DMS79 (cell line): ENCODE results near the gene CBX6.

ENCODE experiments used
- DNase-seq: peaks from one replicate; lab custom pipeline; 2025; lab: John Stamatoyannopoulos, UW

Gene CBX6

DNA sequence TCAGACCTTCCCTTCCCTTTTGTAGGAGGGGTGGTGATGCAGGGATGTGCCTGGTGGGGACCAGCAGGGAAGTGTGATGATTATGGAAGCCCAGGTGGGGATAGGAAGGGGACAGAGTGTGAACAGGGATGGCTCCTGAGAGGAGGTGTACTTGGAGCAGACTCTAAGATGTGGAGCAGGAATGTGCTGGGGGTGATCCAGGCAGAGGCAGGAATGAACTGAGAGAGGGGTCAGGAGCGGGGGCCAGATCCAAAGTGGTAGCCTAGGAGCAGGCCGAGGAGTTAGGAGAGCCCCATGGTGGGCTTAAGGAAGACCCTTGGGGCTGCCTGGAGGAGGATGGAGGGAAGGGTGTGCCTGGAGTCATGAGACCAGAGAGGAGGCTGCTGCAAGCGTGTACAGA lies 31.9 kb downstream of the CBX6 start:
- DNase-seq = no peak

DNA sequence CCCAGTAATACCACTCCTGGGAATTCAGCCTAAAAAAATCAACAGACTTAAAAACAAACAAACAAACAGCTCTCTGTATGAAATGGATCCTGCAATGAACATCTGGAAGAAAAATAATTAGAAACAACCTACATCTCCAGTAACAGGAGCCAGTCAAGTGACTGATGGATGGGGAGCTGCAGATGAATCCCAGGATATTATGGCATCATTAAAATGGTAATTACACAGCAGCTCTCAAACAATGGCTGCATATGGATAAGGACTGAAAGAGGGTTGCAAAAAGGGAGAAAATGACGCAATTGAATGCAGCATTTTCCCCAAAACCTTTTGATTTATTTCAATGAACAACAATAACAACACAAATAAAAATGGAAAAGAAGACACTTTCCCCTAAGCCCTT lies 32.3 kb downstream of the CBX6 start:
- DNase-seq = no peak

DNA sequence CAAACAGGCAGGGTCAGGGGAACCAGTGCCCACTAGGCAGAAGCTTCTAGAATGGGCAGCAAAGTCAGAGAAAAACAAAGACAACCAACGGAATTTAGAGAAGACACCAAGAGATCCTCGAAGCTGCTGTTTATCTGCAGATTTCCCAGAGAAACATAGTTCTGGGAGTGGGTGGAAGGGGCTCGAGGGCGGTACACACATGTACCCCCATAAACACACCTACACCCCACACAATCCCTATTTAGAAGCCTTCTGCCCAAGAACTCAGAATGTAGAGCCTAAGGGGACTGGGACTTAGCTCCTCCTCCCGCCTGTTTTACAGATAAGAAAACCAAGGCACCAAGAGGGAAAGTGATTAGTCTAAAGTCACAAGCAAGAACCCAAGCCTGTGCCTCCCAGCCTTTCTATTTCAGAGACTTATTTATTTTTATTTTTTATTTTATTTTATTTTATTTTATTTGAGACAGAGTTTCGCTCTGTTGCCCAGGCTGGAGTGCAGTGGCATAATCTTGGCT lies 34.5 kb downstream of the CBX6 start:
- DNase-seq = no peak

- no peak for DNase-seq
Observed at GRCh38 chr22:38835888-38836301, 36.1 kb downstream of the CBX6 start.

GRCh38 chr22:38834991-38835390 lies 37.0 kb downstream of the CBX6 start:
- DNase-seq = no peak

GRCh38 chr22:38834215-38834953 lies 37.6 kb downstream of the CBX6 start:
- DNase-seq = no peak

- DNase-seq = no peak
Observed at GRCh38 chr22:38833061-38833460, 39.0 kb downstream of the CBX6 start.

GRCh38 chr22:38832005-38832978 lies 39.7 kb downstream of the CBX6 start:
- no peak for DNase-seq

DNA sequence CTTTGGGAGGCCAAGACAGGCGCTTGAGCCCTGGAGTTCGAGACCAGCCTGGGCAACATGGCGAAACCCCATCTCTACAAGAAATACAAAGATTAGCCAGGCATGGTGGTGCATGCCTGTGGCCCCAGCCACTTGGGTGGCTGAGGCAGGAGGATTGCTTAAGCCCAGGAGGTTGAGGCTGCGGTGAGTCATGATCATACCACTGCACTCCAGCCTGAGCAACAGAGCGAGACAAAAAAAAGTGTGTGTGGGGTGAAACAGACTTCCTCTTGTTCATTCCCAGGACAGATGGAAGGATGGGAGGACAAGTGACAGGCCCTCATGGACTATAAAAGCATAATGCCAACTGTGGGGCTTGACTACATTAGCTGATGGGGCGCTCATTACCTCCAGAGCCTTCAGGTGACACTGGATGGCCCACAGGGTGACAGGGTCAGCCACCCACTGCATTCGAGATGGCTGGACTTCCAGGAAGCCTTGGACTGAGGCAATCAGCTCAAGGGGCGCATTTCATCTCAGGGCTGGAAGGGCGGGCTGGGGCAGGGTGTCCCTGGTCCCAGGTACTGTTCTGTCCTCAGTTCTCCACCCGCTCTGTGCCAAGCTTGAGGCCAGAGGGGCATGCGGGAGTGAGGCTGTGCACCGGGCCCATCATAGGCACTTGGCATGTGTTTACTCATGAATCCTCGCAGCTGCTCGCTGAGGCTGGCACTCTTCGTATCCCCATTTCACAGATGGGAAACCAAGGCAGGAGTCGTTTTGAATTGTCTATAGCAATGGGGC lies 40.7 kb downstream of the CBX6 start:
- no peak for DNase-seq

- DNase-seq = no peak
Observed at GRCh38 chr22:38830845-38831108, 41.2 kb downstream of the CBX6 start.

DNA sequence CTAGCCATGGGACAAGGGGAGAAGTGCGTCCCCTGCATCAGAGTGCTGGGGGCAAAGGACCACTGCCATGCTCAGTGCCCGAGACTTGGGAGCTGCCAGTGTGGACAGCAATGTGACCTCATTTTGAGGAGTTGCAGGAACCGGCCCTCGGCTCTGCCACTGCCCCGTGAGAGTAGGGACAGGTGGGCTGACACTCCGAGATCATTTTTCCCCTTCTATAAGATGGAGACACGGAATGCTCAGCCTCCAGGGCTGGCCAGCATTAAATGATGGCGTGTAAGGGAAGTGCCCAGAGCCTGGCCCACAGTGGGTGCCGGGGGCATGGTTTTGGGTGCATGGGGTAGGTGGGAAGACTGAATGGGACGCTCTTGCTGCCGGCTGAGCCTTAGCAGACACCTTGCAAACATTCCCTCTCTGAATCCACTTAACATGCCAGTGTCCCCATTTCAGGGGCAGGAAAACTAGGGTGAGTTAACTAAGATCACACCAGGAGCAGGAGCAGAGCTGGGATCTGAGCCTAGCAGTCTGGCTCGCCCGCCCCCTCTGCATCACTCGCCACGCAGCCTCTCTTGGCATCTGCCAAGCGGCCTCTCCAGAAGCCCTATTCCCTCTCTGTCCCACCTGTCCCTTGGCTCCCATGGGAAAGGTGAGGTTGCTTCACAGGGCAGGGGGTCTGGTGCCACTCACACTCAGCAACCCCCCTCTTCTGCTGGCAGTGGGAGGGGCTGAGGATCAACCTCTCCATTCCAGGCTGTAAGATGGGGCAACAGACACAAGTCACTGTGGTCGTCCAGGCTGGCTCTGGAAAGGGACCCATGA lies 41.8 kb downstream of the CBX6 start:
- DNase-seq = no peak

GRCh38 chr22:38829485-38829884 lies 42.5 kb downstream of the CBX6 start:
- DNase-seq = no peak

DNA sequence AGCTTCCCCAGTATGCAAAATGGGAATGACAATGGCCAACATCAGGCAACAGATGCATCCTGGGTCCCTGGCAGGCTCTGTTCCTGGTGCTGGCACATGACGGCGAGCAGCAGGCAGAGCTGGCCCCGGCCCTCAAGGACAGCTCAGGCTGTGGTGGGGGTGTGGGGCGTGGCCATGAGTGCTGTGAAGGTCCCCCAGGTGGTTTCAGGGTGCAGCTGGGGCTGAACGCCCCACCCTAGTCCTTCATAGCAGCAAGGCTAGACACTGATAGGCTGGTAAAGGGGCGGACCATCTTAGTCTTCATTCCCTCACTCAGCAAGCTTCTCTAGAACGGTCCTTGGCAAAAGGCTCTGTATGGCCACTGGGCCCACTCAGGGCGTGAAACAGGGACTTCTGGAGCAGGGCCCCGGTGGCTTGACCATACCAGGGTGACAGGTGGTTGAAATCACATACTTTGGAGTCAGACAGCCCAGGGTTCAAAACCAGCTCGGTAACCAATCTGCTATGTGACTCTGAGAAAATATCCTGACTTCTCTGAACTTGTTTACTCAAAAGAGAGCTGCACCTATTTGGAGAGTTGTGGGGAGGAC lies 43.3 kb downstream of the CBX6 start:
- no peak for DNase-seq

- DNase-seq = no peak
Observed at GRCh38 chr22:38828191-38828590, 43.8 kb downstream of the CBX6 start.

GRCh38 chr22:38827510-38827909 lies 44.5 kb downstream of the CBX6 start:
- DNase-seq = no peak

DNA sequence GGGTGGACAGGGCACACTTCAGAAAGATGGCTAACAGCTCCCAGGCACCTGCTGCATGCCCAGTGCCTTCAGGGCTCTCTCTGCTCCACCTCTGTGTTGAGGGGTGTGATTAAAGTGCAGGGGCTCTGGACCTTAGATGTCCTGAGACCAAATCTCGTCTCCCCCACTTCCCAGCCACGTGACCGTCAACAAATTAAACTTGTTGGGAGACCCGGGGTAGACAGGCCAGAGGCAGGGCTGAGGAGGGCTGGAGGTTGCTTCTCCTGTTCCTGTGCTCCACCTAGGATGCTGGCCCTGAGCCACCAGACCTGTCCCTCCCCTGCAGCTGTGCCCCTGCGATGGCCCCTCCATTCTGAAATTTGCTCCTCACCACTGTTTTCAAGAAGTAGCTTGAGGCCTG lies 45.2 kb downstream of the CBX6 start:
- DNase-seq = no peak

- DNase-seq = no peak
Observed at GRCh38 chr22:38826386-38826785, 45.6 kb downstream of the CBX6 start.

DNA sequence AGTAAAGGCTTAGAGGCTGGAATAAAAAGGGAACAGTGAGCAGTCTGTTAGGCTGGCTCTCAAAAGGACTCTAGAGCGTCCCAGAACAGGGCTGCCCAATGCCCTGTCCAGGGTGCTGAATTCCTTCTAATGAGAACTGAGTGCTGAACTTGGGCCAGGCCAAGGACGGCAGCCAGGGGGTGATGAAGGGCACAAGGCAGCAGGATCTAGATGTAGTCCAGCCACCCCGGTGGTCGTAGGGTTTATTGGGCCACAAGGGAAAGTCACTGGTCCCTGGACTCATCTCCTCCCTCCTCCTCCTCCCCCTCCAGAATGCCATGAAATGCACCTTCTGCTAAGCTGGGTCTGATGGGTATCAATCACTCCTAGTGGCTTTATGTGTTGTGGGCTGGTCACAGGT lies 47.4 kb downstream of the CBX6 start:
- no peak for DNase-seq

GRCh38 chr22:38823637-38824036 lies 48.4 kb downstream of the CBX6 start:
- no peak for DNase-seq

GRCh38 chr22:38823076-38823475 lies 48.9 kb downstream of the CBX6 start:
- DNase-seq = no peak

DNA sequence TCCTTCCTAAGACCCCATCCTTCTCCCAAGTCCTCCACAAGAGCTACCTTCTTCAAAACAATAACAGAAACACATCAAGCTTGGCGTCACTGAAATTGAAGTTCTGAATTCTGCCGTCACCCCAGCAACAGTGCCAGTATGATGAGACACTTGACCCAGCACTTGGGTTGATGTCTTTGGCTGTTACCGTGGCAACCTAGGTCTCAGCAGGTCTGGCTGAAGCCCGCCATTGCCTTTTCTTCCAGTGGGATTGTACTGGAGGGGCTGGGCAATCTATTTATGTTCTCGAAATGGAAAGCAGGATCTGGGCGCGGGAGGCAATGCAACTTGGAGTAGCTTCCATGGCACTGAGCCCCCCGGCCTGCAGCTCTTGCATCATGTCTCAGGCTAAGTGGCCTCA lies 52.0 kb downstream of the CBX6 start:
- peak; percentile 76 for DNase-seq
